Activated CD4-positive, alpha-beta T cell treated with anti-CD3 and anti-CD28 coated beads, Interleukin-2, Interleukin-4, amounts not matched to agents 100 ng/mL and 50 ng/mL, durations not matched to agents 16 hours and 8 hours (primary cell): Measurements from ENCODE around the gene MICAL3.

Experiments used
- DNase-seq: peaks from one replicate; pipeline ENCODE4 v3.0.0-alpha.2; 2020; ENCODE audit warnings: low spot score

MICAL3 gene

DNA sequence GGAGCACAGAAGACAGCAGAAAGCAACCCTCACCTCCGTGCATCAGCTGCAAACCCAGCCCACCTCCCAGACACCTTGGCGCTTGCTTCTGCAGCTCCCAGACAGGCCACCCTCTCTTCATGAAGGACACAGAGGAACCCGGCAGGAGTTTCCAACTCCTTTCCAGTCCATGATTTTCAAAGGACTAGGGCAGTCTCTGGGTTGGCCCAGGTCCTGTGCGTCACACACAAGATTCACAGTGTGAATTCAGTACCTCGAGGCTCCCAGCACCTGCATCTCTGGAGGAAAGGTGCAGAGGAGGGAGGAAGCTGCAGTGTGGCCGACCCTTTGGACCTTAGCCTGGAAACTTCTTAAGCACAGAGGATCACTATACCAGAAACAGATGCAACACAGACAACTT is 189.1 kb downstream of the MICAL3 start:
- DNase-seq = no peak

GRCh38 chr22:17833489-17833888 is 190.9 kb downstream of the MICAL3 start:
- no peak for DNase-seq

DNA sequence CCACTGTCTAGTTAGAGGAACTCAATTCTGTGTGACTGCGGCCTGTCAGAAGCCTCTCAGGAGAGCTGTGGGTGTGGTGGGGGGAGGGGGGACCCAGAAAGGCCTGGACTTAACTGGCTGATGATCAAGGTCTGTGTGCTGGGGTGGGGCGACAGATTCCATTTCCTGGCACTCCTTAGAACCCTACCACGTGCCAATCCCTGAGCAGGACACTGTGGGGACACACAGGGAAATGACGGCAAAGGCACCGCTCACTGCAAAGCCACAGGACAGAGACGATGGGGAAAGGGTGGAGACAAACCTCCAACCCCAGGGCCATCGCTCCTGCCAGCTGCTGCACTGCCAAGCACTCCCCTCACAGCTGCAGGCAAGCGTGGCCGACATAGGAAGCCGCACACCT is 191.7 kb downstream of the MICAL3 start:
- no peak for DNase-seq

DNA sequence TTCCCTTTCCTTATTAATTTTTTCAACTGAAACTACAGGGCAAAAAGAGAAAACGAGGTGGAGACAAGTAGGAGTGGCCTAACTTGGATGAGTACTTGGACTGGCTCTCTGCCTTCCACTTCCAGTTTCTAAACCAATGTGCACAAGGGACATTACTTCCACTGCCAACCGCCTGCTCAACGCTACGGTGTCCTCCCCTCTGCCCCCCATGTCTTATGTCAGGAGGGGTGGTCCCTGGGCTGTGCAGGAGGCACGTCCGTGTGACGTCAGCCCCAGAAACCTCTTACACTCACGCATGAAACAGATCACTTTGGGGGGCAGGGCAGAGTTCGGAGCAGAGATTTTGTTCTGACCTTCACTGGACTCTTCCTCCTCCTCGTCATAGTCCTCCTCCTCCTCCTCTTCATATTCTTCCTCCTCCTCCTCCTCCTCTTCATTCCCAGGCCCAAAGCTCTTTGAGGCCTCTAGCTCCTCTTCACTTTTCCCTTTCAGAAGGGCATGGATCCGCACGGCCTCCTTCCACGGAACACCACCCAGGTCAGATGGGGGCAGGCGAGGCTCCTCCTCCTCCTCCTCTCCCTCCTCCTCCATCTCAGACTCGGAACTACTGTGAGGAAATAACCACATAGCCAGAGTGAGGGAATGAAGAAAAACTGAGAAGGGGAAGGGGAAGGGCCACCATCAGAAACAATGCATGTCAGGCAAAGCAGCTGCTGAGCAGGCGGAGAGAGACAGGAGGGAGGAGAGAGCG is 192.7 kb downstream of the MICAL3 start:
- DNase-seq = no peak

GRCh38 chr22:17830043-17830961 is 194.1 kb downstream of the MICAL3 start:
- DNase-seq = peak; percentile 84

DNA sequence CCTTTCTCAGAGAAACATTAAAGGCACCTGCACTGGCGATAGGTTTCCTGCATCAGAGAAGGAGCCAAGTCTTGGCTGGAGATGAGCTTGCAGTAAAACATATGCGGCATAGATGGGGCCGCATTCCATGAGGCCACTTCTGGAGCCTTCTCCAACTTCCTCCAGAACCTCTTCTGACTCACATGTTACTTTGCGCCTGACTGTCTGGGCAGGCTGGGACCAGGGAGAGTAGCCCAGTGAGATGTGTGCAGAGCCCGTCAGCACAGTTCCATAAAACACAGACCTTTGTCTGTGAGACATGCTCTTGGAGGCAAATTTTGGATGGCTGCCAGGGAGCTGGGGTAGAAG is 194.7 kb downstream of the MICAL3 start:
- DNase-seq = no peak

DNA sequence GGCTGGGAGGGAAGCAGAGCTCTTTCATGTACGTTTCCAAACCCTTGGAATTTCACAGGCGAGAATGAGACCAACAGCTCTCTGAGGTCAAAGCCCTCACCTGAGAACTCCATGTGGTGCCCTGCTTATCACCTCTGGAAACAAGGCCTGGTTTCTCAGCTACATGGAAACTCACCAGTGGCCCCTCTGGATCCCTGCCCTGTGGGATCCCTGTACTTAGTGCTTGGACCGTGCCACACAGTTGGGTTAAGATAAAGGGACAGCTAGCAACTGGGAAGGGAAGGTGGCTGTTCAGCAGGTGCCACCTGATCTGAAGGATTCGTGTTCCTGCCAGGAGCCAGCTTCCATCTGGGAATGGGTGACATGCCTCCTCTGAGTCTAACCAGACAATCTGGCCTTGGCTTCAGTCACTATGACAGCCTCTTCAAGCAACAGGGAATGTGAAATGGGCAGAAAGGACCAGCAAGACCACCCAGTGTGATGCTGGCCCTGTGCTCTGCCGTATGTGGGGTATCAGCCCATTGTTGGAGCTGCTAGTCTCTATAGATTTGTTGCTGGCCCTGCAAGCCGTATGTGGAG is 195.8 kb downstream of the MICAL3 start:
- no peak for DNase-seq

DNA sequence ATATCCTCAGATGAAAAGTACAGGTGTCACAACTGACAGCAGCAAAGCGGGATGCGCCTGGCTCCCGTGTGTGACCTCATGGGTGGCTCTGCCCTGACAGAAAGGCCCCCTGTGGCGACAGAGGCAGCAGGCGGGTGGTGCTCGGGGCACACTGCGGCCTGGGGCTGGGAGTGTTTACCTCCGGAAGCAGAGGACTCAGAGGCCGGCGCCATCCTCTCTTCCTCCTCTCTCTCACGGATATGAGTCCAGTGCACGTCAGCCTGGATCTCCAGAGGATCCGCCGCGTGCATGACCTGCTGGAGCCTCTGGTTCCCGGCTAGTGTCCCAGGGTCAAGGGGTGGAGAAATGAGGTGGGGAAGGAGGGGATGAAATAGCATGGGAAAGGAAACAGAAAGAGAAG is 196.9 kb downstream of the MICAL3 start:
- DNase-seq = no peak

- DNase-seq = no peak
Observed at GRCh38 chr22:17825876-17826550, 198.3 kb downstream of the MICAL3 start.

- DNase-seq = no peak
Observed at GRCh38 chr22:17824457-17824856, 199.9 kb downstream of the MICAL3 start.

- no peak for DNase-seq
Observed at GRCh38 chr22:17823964-17824363, 200.4 kb downstream of the MICAL3 start.

GRCh38 chr22:17823226-17823625 is 201.1 kb downstream of the MICAL3 start:
- DNase-seq = no peak

- DNase-seq = no peak
Observed at GRCh38 chr22:17822087-17822486, 202.3 kb downstream of the MICAL3 start.

DNA sequence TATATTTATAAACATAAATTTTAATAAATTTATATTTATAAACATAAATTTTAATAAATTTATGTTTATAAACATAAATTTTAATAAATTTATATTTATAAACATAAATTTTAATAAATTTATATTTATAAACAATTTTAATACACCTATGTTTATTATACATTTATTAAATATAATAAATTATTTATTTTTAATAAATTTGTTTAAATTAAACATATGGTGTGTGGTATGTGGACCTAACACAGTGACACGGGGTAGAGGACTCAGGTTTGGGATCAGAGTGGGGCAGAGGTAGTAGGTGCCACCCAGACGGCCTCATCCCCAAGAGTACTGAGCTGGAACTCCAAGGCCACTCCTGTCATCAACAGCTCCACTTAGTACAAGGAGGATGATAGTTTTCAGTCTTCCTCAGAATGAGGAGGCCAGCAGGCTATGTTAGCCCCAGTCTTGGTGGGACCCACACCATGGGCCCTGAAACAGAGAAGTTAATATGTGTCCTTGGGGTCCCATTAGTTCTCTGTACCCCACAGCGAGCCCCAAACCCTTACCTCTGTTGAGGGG is 203.4 kb downstream of the MICAL3 start:
- DNase-seq = no peak

DNA sequence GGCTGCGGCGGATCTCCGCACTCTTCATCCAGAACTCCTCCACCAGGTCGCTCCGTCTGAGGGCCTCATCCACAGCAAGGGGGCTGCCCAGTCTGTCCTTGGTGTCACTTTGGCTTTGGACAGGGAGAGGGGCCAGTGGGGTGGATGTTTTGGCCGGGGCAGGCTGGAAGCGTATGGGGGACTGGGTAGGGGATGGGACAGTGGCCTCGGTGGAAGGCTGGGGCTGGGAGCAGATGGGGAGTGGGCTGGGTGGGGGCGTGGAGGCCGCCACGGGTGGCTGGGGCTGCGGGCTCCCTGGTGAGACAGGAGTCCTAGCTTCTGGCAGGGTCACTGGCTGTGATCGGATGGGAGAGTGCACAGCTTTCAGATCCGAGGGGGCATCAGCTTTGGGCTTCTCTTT is 205.7 kb downstream of the MICAL3 start:
- no peak for DNase-seq

DNA sequence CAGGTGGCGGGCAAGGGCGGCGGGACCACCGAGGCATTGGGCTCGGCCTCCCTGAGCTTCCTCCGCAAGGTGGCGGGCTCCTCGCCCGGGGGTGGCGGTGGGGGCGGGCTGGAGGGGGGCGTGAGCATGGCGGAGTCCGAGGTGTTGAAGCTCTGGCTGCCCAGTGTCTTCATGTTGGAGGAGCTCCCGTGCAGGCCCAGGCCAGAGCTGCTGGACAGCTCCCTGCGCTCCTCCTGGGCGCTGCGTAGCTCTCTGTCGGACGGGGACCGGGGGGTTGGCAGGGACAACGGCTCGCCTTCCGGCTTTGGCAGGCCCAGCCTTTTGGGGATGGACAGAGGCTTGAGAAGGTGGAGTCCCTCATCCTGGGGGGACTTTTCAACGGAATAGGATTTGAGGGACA is 206.2 kb downstream of the MICAL3 start:
- DNase-seq = no peak

DNA sequence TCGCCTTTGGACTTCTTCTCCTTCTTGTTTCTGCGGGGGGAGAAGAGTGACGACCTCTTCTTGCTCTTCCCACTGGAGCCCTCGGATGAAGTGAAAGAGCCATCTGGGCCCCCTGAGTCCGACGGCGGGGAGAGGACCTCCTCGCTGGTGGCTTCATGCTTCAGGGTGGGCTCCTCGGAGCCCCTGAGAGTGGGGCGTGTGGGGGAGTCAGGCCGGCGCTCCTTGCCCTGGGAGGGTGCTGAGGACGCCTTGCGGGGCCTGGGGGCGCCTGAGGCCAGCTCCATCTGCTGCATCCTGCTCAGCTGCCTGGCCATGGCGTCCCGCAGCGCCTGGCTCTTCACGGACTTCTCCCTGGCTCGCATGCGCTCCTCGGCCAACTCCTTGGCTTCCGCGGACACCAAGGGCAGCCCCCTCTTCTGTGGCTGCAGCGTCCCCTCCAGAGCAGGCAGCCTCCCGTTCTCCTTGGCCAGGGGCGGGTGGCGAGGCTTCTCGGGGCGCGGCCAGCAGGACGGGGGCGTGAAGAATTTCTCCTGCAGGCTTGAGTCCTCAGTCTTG is 206.8 kb downstream of the MICAL3 start:
- DNase-seq = no peak

DNA sequence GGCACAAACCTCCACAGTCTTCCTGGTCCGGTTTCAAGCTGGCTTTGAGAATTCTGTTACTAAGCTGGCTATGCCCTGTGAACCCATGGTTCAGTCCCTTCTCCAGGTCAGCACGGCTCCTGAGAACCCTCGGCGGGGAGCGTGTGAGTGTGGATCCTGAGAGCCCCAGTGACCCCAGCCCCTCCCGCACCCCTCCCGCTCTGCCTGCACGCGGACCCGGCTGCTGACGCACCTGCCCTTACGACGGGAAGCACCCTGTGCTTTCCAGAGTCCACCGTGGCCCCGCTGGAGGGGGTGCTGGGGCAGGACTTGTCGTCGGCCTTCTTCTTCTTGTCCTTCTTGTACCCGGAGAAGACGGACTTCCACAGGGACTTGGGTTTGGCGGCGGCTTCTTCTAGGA is 207.3 kb downstream of the MICAL3 start:
- DNase-seq = no peak

- DNase-seq = no peak
Observed at GRCh38 chr22:17816649-17817048, 207.7 kb downstream of the MICAL3 start.

DNA sequence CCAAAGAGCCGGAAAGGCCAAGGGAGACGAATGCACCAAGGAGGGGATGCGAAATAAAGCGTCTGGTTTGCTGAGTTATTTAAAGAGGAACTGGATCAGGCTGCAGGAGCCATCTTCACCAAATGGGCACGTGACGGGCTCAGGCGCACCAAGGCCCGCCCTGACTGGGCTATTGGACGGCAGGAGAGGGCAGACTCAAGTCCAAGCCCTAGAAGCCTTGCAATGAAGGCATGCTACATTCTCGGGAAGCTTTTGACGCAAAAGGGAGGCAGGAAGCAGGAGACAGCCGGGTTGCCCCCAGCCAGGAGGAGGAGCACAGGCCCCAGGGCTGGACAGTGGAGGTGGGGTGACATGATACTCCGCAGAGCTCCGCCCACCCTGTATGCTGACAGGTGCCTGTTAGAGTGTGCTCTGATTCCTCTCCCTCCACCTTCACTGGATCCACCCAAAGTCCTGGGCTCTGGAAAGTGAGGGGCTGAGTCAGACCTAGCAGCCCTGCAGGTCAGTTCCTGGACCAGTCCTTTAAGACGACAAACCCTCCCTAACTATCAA is 208.6 kb downstream of the MICAL3 start:
- DNase-seq = no peak

- DNase-seq = no peak
Observed at GRCh38 chr22:17814830-17815229, 209.5 kb downstream of the MICAL3 start.

GRCh38 chr22:17814084-17814483 is 210.3 kb downstream of the MICAL3 start:
- DNase-seq = no peak
